VCaP (cell line): ENCODE results near the gene NRP2.

ENCODE experiments used
- H3K27ac ChIP-seq: fragments of 450-650 bp; 2 replicates; pipeline ENCODE4 v1.5.1; 2017
- CTCF ChIP-seq: fragments of 450-650 bp; conservative IDR thresholded peaks from 2 replicates; pipeline ENCODE4 v1.5.1; 2017; ENCODE audit warnings: mild to moderate bottlenecking, moderate library complexity

The NRP2 gene

GRCh38 chr2:205727174-205727573, 44.9 kb downstream of the NRP2 start:
- H3K27ac ChIP-seq, result no peak overlapping the region
- no peak for TF ChIP-seq CTCF

GRCh38 chr2:205728366-205728765, 46.1 kb downstream of the NRP2 start:
- H3K27ac ChIP-seq, result no peak overlapping the region
- TF ChIP-seq CTCF, result no peak

GRCh38 chr2:205730191-205730590, 47.9 kb downstream of the NRP2 start:
- no peak overlapping the region for H3K27ac ChIP-seq
- no peak for TF ChIP-seq CTCF

GRCh38 chr2:205730701-205731582, 48.6 kb downstream of the NRP2 start:
- no peak overlapping the region for H3K27ac ChIP-seq
- no peak for TF ChIP-seq CTCF

- H3K27ac ChIP-seq, result no peak overlapping the region
- no peak for TF ChIP-seq CTCF
Measured at GRCh38 chr2:205731583-205731981, 49.3 kb downstream of the NRP2 start.

GRCh38 chr2:205732314-205732713, 50.0 kb downstream of the NRP2 start:
- no peak for TF ChIP-seq CTCF
- no peak overlapping the region for H3K27ac ChIP-seq

- no peak for TF ChIP-seq CTCF
- H3K27ac ChIP-seq, result peak overlapping the region; percentile 75; the same call in 1 of the 2 replicates
Measured at GRCh38 chr2:205733082-205733481, 50.8 kb downstream of the NRP2 start.
